HepG2 (cell line): Measurements from ENCODE around the gene GGT1. TPM values are rescaled to one million over a fixed set of nuclear protein-coding genes. Genes with fewer than 3 reads are reported as not detected.

Source experiments
- ATF3 ChIP-seq: sonication (generic); formaldehyde crosslinking; IDR thresholded peaks from 2 replicates; pipeline ENCODE4 v1.4.0; 2020; ENCODE audit warnings: missing genetic modification reagents
- ATF4 ChIP-seq, 2 experiments: fragments of 450-650 bp in 1 of 2; sonication (generic) in 1 of 2; formaldehyde crosslinking; IDR thresholded peaks; 2 replicates each; pipeline versions ENCODE4 v1.5.0 to v1.8.0; 2020 to 2022; ENCODE audit warnings: mild to moderate bottlenecking in 1 of 2, missing genetic modification reagents in 1 of 2
- GATAD1 ChIP-seq: IDR thresholded peaks from 2 replicates; pipeline ENCODE4 v1.6.1; 2016; ENCODE audit warnings: missing genetic modification reagents, missing compliant biosample characterization
- NONO ChIP-seq, 2 experiments: fragments of 450-650 bp in 1 of 2; sonication (generic) in 1 of 2; formaldehyde crosslinking in 1 of 2; IDR thresholded peaks in 1 of 2; conservative IDR thresholded peaks in 1 of 2; 2 replicates each; pipeline versions ENCODE4 v1.6.1 to v1.8.0; 2017 to 2022; ENCODE audit warnings: mild to moderate bottlenecking in 1 of 2, missing genetic modification reagents in 1 of 2, moderate library complexity in 1 of 2
- RERE ChIP-seq: IDR thresholded peaks from 2 replicates; pipeline ENCODE4 v1.6.1; 2016; ENCODE audit warnings: low read depth, missing genetic modification reagents, missing compliant biosample characterization
- TCF7L2 ChIP-seq: IDR thresholded peaks from 2 replicates; pipeline ENCODE4 v1.6.1; 2011; ENCODE audit warnings: mild to moderate bottlenecking, low read depth, low read length, moderate library complexity
- THAP7 ChIP-seq: sonication (generic); formaldehyde crosslinking; IDR thresholded peaks from 2 replicates; pipeline ENCODE4 v1.8.1; 2023; ENCODE audit warnings: mild to moderate bottlenecking, missing genetic modification reagents
- ZBTB25 ChIP-seq: IDR thresholded peaks from 2 replicates; pipeline ENCODE4 v1.6.1; 2018; ENCODE audit warnings: missing genetic modification reagents
- ZNF124 ChIP-seq: sonication (generic); formaldehyde crosslinking; IDR thresholded peaks from 2 replicates; pipeline ENCODE4 v1.4.0; 2020; ENCODE audit warnings: missing genetic modification reagents
- polyA plus RNA-seq, 8 experiments: library from polyadenylated mRNA; depleted of rRNA in 3 of 8; stranded (reverse) in 7 of 8; unstranded in 1 of 8; fragments of >200 nt; fragmentation: Illumina TruSeq in 4 of 8; extraction: Trizol in 4 of 8; gene quantifications; 2 replicates each; pipeline versions ENCODE4 v1.2.1 to v1.2.3, GENCODE V29; 2011 to 2016; ENCODE audit warnings: low read depth in 4 of 8, missing spikeins in 1 of 8, mixed read lengths in 1 of 8; ENCODE audit not compliant: insufficient read depth in 1 of 8
- total RNA-seq, 5 experiments: library from RNA; depleted of rRNA; stranded (reverse); fragments of >200 nt; fragmentation: Illumina TruSeq; extraction: Trizol; gene quantifications; 2 replicates each; pipeline ENCODE4 v1.2.3, GENCODE V29; 2016; ENCODE audit warnings: low read depth in 1 of 5

The GGT1 gene
- total and polyA plus RNA-seq, 2 of the 13 experiments (the other 11 are each of a cell fraction or from before 2014, with no cell fraction given): 29.9 to 103 TPM

GRCh38 chr22:24579258-24579601 lies 23.8 kb upstream of the GGT1 start (continued):
- TF ChIP-seq NONO (IDR thresholded peaks at IDR 0.05) (no peak), NONO (CRISPR knock-in tag; conservative IDR thresholded peaks at IDR 0.05) (0 out of 2 replicates have a peak, but pooled peaks have one; percentile 6), ZNF124 (no peak), GATAD1 (CRISPR knock-in tag) (0 out of 2 replicates have a peak, but pooled peaks have one; percentile 2), ATF4 (CRISPR knock-in tag; IDR thresholded peaks at IDR 0.05) (0 out of 4 replicates have a peak, but pooled peaks of 1 of the 2 experiments have one; percentile 17), ATF3 (CRISPR knock-in tag) (no peak), TCF7L2 (0 out of 2 replicates have a peak, but pooled peaks have one; percentile 8), RERE (0 out of 2 replicates have a peak, but pooled peaks have one; percentile 8), ZBTB25 (CRISPR knock-in tag) (peak; percentile 0; the same call in 1 of the 2 replicates), THAP7 (CRISPR knock-in tag) (no peak)
